Fibroblast of lung (primary cell): ENCODE results near the gene FGF22. TPM values are rescaled to one million over a fixed set of nuclear protein-coding genes. Genes with fewer than 3 reads are reported as not detected.
A peak's percentile ranks its signal among the peaks of the same experiment; 100 is the strongest.
"Not testable (repeated sequence)": the region's sequence is repeated elsewhere in the genome, so short reads cannot be mapped to it uniquely, and the experiment has no call there.

ENCODE experiments used
- DNase-seq, 2 donors: peaks; one replicate each; pipeline versions ENCODE4 v3.0.0 to v3.0.0-alpha.2; 2010; ENCODE audit warnings: low read depth in 2 of 2
- H2AFZ ChIP-seq: 2 replicates; pipeline ENCODE4 v1.5.1; 2012; ENCODE audit warnings: low read length, control low read depth, inconsistent platforms
- H3K27ac ChIP-seq: 2 replicates; pipeline ENCODE4 v1.5.1; 2011; ENCODE audit warnings: low read length, control low read depth; ENCODE audit not compliant: insufficient read depth
- H3K27me3 ChIP-seq: 2 replicates; pipeline ENCODE4 v1.5.1; 2011; ENCODE audit warnings: mild to moderate bottlenecking, low read length; ENCODE audit not compliant: control insufficient read depth, insufficient read depth
- H3K36me3 ChIP-seq: 2 replicates; pipeline ENCODE4 v1.5.1; 2011; ENCODE audit warnings: low read length; ENCODE audit not compliant: control insufficient read depth, insufficient read depth
- H3K4me1 ChIP-seq: 2 replicates; pipeline ENCODE4 v1.5.1; 2011; ENCODE audit warnings: low read length; ENCODE audit not compliant: control insufficient read depth, insufficient read depth; ENCODE audit errors: extremely low read depth
- H3K4me2 ChIP-seq: 2 replicates; pipeline ENCODE4 v1.5.1; 2011; ENCODE audit warnings: low read length, control low read depth; ENCODE audit not compliant: insufficient read depth; ENCODE audit errors: extremely low read depth
- H3K4me3 ChIP-seq, 4 experiments: fragments of 200-600 bp in 1 of 4; sonication (generic) in 1 of 4; replicated peaks in 1 of 4; 2 replicates each; pipeline ENCODE4 v1.5.1; 2011 to 2016; ENCODE audit warnings: low read length in 4 of 4, low read depth in 3 of 4, mild to moderate bottlenecking in 3 of 4, control low read depth in 2 of 4, inconsistent platforms in 1 of 4, mixed read lengths in 1 of 4; ENCODE audit not compliant: insufficient read depth in 1 of 4; ENCODE audit errors: control extremely low read depth in 1 of 4
- H3K79me2 ChIP-seq: 2 replicates; pipeline ENCODE4 v1.5.1; 2012; ENCODE audit warnings: mild to moderate bottlenecking, low read length, inconsistent platforms; ENCODE audit not compliant: control insufficient read depth, insufficient read depth
- H3K9ac ChIP-seq: 2 replicates; pipeline ENCODE4 v1.5.1; 2011; ENCODE audit warnings: mild to moderate bottlenecking, low read length, control low read depth; ENCODE audit not compliant: insufficient read depth
- H3K9me3 ChIP-seq: 2 replicates; pipeline ENCODE4 v1.5.1; 2012; ENCODE audit warnings: low read depth, low read length; ENCODE audit not compliant: control insufficient read depth, insufficient read depth
- H4K20me1 ChIP-seq: 2 replicates; pipeline ENCODE4 v1.5.1; 2011; ENCODE audit warnings: low read length; ENCODE audit not compliant: control insufficient read depth, insufficient read depth; ENCODE audit errors: extremely low read depth
- CTCF ChIP-seq, 2 donors: IDR thresholded peaks in 1 of 2; conservative IDR thresholded peaks in 1 of 2; 1 replicate in 1 of 2; 2 replicates in 1 of 2; pipeline ENCODE4 v1.5.1; 2011 to 2012; ENCODE audit warnings: low read length in 2 of 2, control low read depth in 1 of 2, inconsistent platforms in 1 of 2, low read depth in 1 of 2, mild to moderate bottlenecking in 1 of 2
- EZH2 ChIP-seq: IDR thresholded peaks from 2 replicates; pipeline ENCODE4 v1.5.1; 2012; ENCODE audit warnings: low read length, control low read depth, mild to moderate bottlenecking; ENCODE audit errors: missing control alignments
- polyA plus RNA-seq, 2 donors: library from polyadenylated mRNA; depleted of rRNA in 1 of 2; stranded (reverse) in 1 of 2; unstranded in 1 of 2; fragments of >200 nt; gene quantifications; 2 replicates each; pipeline ENCODE4 v1.2.1, GENCODE V29; 2011 to 2012; ENCODE audit warnings: missing spikeins in 1 of 2
- total RNA-seq: library from RNA; depleted of rRNA; stranded (reverse); fragments of >200 nt; gene quantifications from 2 replicates; pipeline ENCODE4 v1.2.1, GENCODE V29; 2014

FGF22 gene
- total and polyA plus RNA-seq, 2 donors (not counting 1 experiment from before 2014, with no cell fraction given): under 0.01 TPM; not detected in 1

- Histone ChIP-seq H3K27ac (no peak overlapping the region), H4K20me1 (no peaks in the 10 kb centered on the region), H3K4me2 (no peak overlapping the region), H3K9me3 (no peaks in the 10 kb centered on the region), H2AFZ (no peak overlapping the region), H3K36me3 (peaks cover 7% of the 10 kb centered on the region), H3K9ac (no peak overlapping the region), H3K4me1 (peaks cover 2% of the 10 kb centered on the region), H3K4me3 (no peak overlapping the region), H3K27me3 (no peaks in the 10 kb centered on the region), H3K79me2 (peaks cover 2% of the 10 kb centered on the region)
- no peak for DNase-seq
- peak; percentile 18 to 42 for TF ChIP-seq CTCF (conservative IDR thresholded peaks at IDR 0.05 in 1 of 2, IDR thresholded peaks at IDR 0.05 in 1 of 2; ENCODE audit: low read depth in 1 of 2, low read length in 2 of 2)
- TF ChIP-seq EZH2: no peak
Measured at GRCh38 chr19:628168-628567, 11.5 kb upstream of the FGF22 start.

GRCh38 chr19:629515-629914, 10.2 kb upstream of the FGF22 start:
- not testable (repeated sequence) for H4K20me1 ChIP-seq, H3K36me3 ChIP-seq, H2AFZ ChIP-seq, H3K4me1 ChIP-seq, H3K9me3 ChIP-seq, H3K4me2 ChIP-seq, H3K9ac ChIP-seq, H3K79me2 ChIP-seq, H3K27ac ChIP-seq, DNase-seq, H3K4me3 ChIP-seq, H3K27me3 ChIP-seq

- Histone ChIP-seq H3K36me3 (peaks cover 2% of the 10 kb centered on the region), H3K4me1 (peaks cover 7% of the 10 kb centered on the region), H2AFZ (no peak overlapping the region), H4K20me1 (no peaks in the 10 kb centered on the region), H3K79me2 (peaks cover 2% of the 10 kb centered on the region), H3K4me2 (no peak overlapping the region), H3K9ac (no peak overlapping the region), H3K27ac (no peak overlapping the region), H3K9me3 (no peaks in the 10 kb centered on the region), H3K4me3 (no peak overlapping the region), H3K27me3 (no peaks in the 10 kb centered on the region)
- TF ChIP-seq EZH2 (no peak), CTCF (conservative IDR thresholded peaks at IDR 0.05 in 1 of 2, IDR thresholded peaks at IDR 0.05 in 1 of 2; ENCODE audit: low read depth in 1 of 2, low read length in 2 of 2) (no peak)
- no peak for DNase-seq
Measured at GRCh38 chr19:629961-630714, 9.5 kb upstream of the FGF22 start.
